Small intestine (tissue), 7 donors: Measurements from ENCODE around the gene B4GALT5. TPM values are rescaled to one million over a fixed set of nuclear protein-coding genes. Genes with fewer than 3 reads are reported as not detected.
A peak's percentile ranks its signal among the peaks of the same experiment; 100 is the strongest.

Source experiments
- DNase-seq, 2 donors: peaks; one replicate each; pipeline versions ENCODE4 v3.0.0 to v3.0.0-alpha.2; 2013
- FAIRE-seq: peaks from 2 replicates; lab custom pipeline; 2012; peaks lifted over from hg19 to GRCh38; lab: Jason Lieb, UNC
- H3K27ac ChIP-seq, 3 donors: one replicate each; pipeline ENCODE4 v1.5.1; 2013; ENCODE audit warnings: low read length in 2 of 3, mild to moderate bottlenecking in 2 of 3, control low read depth in 1 of 3, inconsistent platforms in 1 of 3, low read depth in 1 of 3, moderate library complexity in 1 of 3
- H3K27me3 ChIP-seq, 3 donors: one replicate each; pipeline ENCODE4 v1.6.1; 2013; ENCODE audit warnings: low read length in 3 of 3, inconsistent platforms in 1 of 3; ENCODE audit not compliant: control insufficient read depth in 3 of 3, insufficient read depth in 3 of 3
- H3K36me3 ChIP-seq, 3 donors: one replicate each; pipeline ENCODE4 v1.6.1; 2013; ENCODE audit warnings: low read length in 3 of 3, inconsistent platforms in 1 of 3, low read depth in 1 of 3, mild to moderate bottlenecking in 1 of 3, moderate library complexity in 1 of 3; ENCODE audit not compliant: control insufficient read depth in 3 of 3, insufficient read depth in 2 of 3
- H3K4me1 ChIP-seq, 3 donors: one replicate each; pipeline ENCODE4 v1.6.1; 2013; ENCODE audit warnings: low read length in 2 of 3, inconsistent platforms in 1 of 3, low read depth in 1 of 3, mild to moderate bottlenecking in 1 of 3, moderate library complexity in 1 of 3; ENCODE audit not compliant: control insufficient read depth in 3 of 3, insufficient read depth in 2 of 3
- H3K4me3 ChIP-seq, 3 donors: one replicate each; pipeline ENCODE4 v1.5.1; 2013; ENCODE audit warnings: low read length in 3 of 3, control low read depth in 1 of 3, inconsistent platforms in 1 of 3, low read depth in 1 of 3, mild to moderate bottlenecking in 1 of 3, moderate library complexity in 1 of 3
- H3K9me3 ChIP-seq, 2 donors: one replicate each; pipeline ENCODE4 v1.6.1; 2013; ENCODE audit warnings: low read depth in 1 of 2, low read length in 1 of 2; ENCODE audit not compliant: control insufficient read depth in 2 of 2, insufficient read depth in 1 of 2
- WGBS, 3 donors: extraction: QIAGEN DNeasy Blood & Tissue Kit; methylation state at CpG; one replicate each; pipeline ENCODE4 v1.1.7; 2013; 5-methylcytosine and 5-hydroxymethylcytosine counted together
- polyA plus RNA-seq, 4 donors: library from polyadenylated mRNA; stranded (reverse) in 3 of 4; unstranded in 1 of 4; fragments of 200-250 nt in 3 of 4; fragments of 120-200 nt in 1 of 4; gene quantifications; one replicate each; pipeline versions ENCODE4 v1.2.1 to v1.2.3, GENCODE V29; 2013
- donor health status: healthy with polysubstance abuse.
- donor health status: control.
- donor health status: control.
- donor health status: Bipolar disorder and iron deficiency.
- donor health status: healthy.

B4GALT5 gene
- polyA plus RNA-seq, 4 donors = 11.9 to 47.1 (median 20.5) TPM

GRCh38 chr20:49704932-49705336, 8.7 kb downstream of the B4GALT5 start:
- no peaks in the 10 kb centered on the region for H3K27me3 ChIP-seq
- H3K9me3 ChIP-seq = no peaks in the 10 kb centered on the region
- H3K4me1 ChIP-seq = peaks cover 12 to 29% (median 14%) of the 10 kb centered on the region in 3 donors
- WGBS, 3 donors = 56 to 85% (median 78%) methylated on average over 1 of the region's 1 CpG
- peak overlapping the region in 1 of 3 donors; percentile 30 for H3K27ac ChIP-seq
- DNase-seq (no peak), FAIRE-seq (no peak)
- H3K4me3 ChIP-seq = no peak overlapping the region
- peaks cover 0 to 13% (median 2%) of the 10 kb centered on the region in 3 donors for H3K36me3 ChIP-seq

- no peak for FAIRE-seq
- no peak overlapping the region for H3K4me3 ChIP-seq
- WGBS, 3 donors = 81 to 90% (median 84%) methylated on average over 8 of the region's 8 CpGs
- no peak overlapping the region for H3K27ac ChIP-seq
- H3K4me1 ChIP-seq = peaks cover 13 to 34% (median 20%) of the 10 kb centered on the region in 3 donors
- no peaks in the 10 kb centered on the region for H3K27me3 ChIP-seq
- DNase-seq = no peak
- no peaks in the 10 kb centered on the region for H3K9me3 ChIP-seq
- H3K36me3 ChIP-seq = peaks cover 0 to 12% (median 2%) of the 10 kb centered on the region in 3 donors
These were observed 11.8 kb downstream of the B4GALT5 start for GRCh38 chr20:49701916-49702315.

GRCh38 chr20:49701241-49701790, 12.4 kb downstream of the B4GALT5 start:
- no peak for FAIRE-seq
- 12 to 32% (median 14%) methylated on average over 5 of the region's 5 CpGs for WGBS, 3 donors
- H3K27ac ChIP-seq = no peak overlapping the region

DNA sequence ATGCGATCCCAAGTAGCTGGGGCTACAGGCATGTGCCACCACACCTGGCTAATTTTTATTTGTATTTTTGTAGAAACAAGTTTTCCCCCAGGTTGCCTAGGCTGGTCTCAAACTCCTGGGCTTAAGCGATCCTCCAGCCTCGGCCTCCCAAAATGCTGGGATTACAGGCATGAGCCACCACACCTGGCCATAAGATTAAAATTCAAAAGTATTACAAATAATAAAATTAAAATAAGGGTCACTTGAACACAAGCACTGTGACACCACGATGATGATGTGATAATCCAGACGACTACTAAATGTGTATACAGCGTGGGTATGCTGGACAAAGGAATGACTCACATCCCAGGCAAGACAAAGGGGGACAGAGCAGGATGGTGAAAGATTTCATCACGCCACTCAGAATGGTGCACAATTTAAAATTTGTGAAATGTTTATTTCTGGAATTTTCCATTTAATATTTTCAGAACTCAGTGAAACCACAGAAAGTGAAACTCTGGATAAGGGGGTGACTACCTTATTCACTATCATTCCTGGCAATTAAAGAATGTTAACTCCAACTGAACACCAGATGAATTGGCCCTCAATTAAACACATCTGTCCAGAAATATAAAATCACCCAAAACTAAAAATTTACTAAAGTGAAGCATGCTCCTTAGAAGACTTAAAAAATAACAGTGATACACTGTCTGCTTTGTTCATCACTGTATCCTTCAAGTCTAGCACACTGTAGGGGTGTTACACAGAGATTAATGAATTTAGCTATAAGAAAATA, 13.1 kb downstream of the B4GALT5 start:
- peaks cover 0 to 12% (median 0%) of the 10 kb centered on the region in 3 donors for H3K36me3 ChIP-seq
- 62 to 67% (median 64%) methylated on average over 7 of the region's 7 CpGs for WGBS, 3 donors
- FAIRE-seq (no peak), DNase-seq (no peak)
- H3K9me3 ChIP-seq = no peaks in the 10 kb centered on the region
- H3K4me1 ChIP-seq = peaks cover 11 to 30% (median 22%) of the 10 kb centered on the region in 3 donors
- H3K27ac ChIP-seq = peak overlapping the region in 2 of 3 donors; percentile 8 to 55
- no peak overlapping the region for H3K4me3 ChIP-seq
- no peaks in the 10 kb centered on the region for H3K27me3 ChIP-seq

More at GRCh38 chr20:49701241-49701790, 12.4 kb downstream of the B4GALT5 start:
- H3K9me3 ChIP-seq = no peaks in the 10 kb centered on the region
- H3K4me1 ChIP-seq = peaks cover 11 to 31% (median 19%) of the 10 kb centered on the region in 3 donors
- DNase-seq = no peak
- no peaks in the 10 kb centered on the region for H3K27me3 ChIP-seq
- H3K4me3 ChIP-seq = no peak overlapping the region
- peaks cover 0 to 12% (median 2%) of the 10 kb centered on the region in 3 donors for H3K36me3 ChIP-seq

GRCh38 chr20:49699200-49699992, 14.3 kb downstream of the B4GALT5 start:
- Histone ChIP-seq H3K36me3 (peaks cover 0 to 10% (median 0%) of the 10 kb centered on the region in 3 donors), H3K27me3 (no peaks in the 10 kb centered on the region), H3K9me3 (no peaks in the 10 kb centered on the region), H3K4me1 (peaks cover 6 to 30% (median 20%) of the 10 kb centered on the region in 3 donors), H3K4me3 (no peak overlapping the region), H3K27ac (peak overlapping the region in 2 of 3 donors; percentile 52 to 55)
- no peak for FAIRE-seq
- 19 to 49% (median 27%) methylated on average over 6 of the region's 6 CpGs for WGBS, 3 donors
- peak in 1 of 2 donors; percentile 53 for DNase-seq

DNA sequence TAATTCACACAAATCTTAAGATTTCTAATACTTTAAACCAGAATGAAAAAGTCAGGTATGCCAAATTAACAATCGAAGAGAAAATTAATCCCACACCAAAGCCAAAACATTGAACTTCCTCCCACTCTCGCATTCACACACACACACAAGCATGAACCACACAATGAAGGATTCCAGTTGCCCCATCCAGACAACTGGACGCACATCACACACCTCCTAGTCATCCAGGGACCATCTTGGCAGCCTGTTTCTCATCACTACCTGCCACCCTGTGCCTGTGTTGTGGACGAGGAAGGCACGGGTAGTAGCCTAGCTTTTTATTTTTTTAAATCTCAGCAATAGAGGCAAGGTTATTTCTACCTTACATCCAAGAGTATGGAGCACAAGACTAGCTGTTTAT, 15.2 kb downstream of the B4GALT5 start:
- FAIRE-seq (no peak), DNase-seq (no peak)
- H3K27ac ChIP-seq = no peak overlapping the region
- H3K4me3 ChIP-seq = no peak overlapping the region
- no peaks in the 10 kb centered on the region for H3K27me3 ChIP-seq
- no peaks in the 10 kb centered on the region for H3K9me3 ChIP-seq
- H3K36me3 ChIP-seq = peaks cover 0 to 10% (median 0%) of the 10 kb centered on the region in 3 donors
- WGBS, 3 donors = 71 to 80% (median 76%) methylated on average over 5 of the region's 5 CpGs
- peaks cover 8 to 37% (median 20%) of the 10 kb centered on the region in 3 donors for H3K4me1 ChIP-seq

GRCh38 chr20:49697071-49697470, 16.6 kb downstream of the B4GALT5 start:
- no peak overlapping the region for H3K4me3 ChIP-seq
- peaks cover 0 to 6% (median 0%) of the 10 kb centered on the region in 3 donors for H3K36me3 ChIP-seq
- no peaks in the 10 kb centered on the region for H3K9me3 ChIP-seq
- FAIRE-seq = no peak
- peak; percentile 81 to 83 for DNase-seq
- WGBS, 3 donors = 22 to 63% (median 50%) methylated on average over 6 of the region's 6 CpGs
- H3K27me3 ChIP-seq = no peaks in the 10 kb centered on the region
- H3K27ac ChIP-seq = peak overlapping the region; percentile 6 to 67 (median 64)
- peaks cover 15 to 49% (median 21%) of the 10 kb centered on the region in 3 donors for H3K4me1 ChIP-seq

- 12 to 36% (median 26%) methylated on average over 2 of the region's 2 CpGs for WGBS, 3 donors
- Histone ChIP-seq H3K27ac (peak overlapping the region in 1 of 3 donors; percentile 64), H3K27me3 (no peaks in the 10 kb centered on the region), H3K36me3 (peaks cover 0 to 3% (median 0%) of the 10 kb centered on the region in 3 donors), H3K4me1 (peaks cover 15 to 52% (median 24%) of the 10 kb centered on the region in 3 donors), H3K4me3 (no peak overlapping the region), H3K9me3 (no peaks in the 10 kb centered on the region)
- peak in 1 of 2 donors; percentile 51 for DNase-seq
- no peak for FAIRE-seq
These were observed 17.1 kb downstream of the B4GALT5 start for GRCh38 chr20:49696594-49696993.
